NCI-H1436 (cell line): Measurements from ENCODE around the gene PGC.
A peak's percentile ranks its signal among the peaks of the same experiment; 100 is the strongest.

ENCODE experiments used
- DNase-seq: peaks from one replicate; lab custom pipeline; 2025; lab: John Stamatoyannopoulos, UW

Gene PGC

GRCh38 chr6:41747256-41748101, at the start of gene PGC:
Gene PGC (minus strand): TSS chr6:41747397. CDS start chr6:41747334, 63 bp downstream.
- no peak for DNase-seq

- no peak for DNase-seq
These were observed 49.3 kb upstream of the PGC start for GRCh38 chr6:41796474-41796873.

DNA sequence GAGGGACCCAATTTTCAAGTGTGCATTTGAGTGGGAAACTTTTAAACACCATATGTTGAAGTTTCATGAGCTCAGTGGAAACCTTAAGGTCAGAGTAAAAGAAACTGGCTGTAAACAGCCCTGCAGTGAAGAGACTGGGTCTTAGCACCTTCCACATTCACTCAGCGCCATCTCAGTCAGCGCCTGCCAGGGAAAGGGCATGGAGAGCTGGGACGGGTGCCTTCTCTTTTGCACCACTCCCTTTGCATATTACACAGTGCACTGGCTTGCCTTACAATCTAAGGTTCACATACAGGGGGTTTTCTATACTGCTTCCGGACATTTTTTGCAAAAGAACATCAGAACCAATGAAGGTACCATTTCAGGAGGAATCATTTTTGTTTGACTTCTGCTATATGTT, 44.8 kb upstream of the PGC start:
- DNase-seq: no peak

GRCh38 chr6:41791305-41791704, 44.1 kb upstream of the PGC start:
- DNase-seq: no peak

- no peak for DNase-seq
These were observed 42.8 kb upstream of the PGC start for GRCh38 chr6:41790045-41790444.

GRCh38 chr6:41789390-41789724, 42.2 kb upstream of the PGC start:
- DNase-seq: no peak

DNA sequence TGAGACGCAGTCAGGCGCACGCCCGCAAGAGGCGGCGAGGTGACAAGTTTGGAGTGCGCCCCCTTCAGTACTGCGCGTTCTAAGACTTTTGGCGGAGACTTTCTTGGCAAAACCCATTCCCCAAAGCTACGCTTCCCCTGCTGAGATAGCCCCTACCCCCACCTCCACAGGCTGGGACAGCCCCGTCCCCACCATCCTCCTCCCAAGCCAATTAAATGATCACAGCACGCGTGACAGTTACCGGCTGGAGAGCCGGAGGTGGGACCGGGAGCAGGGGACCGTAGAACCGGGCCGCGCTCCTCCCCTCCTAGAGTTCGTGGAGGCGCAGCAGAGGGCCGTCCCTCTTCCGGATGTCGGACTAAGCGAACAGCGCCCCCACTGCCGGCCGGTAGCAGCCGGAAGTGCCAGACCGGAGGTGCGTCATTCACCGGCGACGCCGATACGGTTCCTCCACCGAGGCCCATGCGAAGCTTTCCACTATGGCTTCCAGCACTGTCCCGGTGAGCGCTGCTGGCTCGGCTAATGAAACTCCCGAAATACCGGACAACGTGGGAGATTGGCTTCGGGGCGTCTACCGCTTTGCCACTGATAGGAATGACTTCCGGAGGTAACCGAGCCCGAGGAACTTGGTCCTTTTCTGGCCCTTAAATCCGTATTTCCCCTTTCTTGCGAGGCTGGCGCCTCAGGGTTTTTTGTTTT, 40.2 kb upstream of the PGC start, which contains the start of gene TOMM6:
TOMM6 (plus strand) TSS at position 476 of the 699 bp plus-strand sequence; CDS start at position 480, 4 bp downstream.
- DNase-seq: peak; percentile 91

DNA sequence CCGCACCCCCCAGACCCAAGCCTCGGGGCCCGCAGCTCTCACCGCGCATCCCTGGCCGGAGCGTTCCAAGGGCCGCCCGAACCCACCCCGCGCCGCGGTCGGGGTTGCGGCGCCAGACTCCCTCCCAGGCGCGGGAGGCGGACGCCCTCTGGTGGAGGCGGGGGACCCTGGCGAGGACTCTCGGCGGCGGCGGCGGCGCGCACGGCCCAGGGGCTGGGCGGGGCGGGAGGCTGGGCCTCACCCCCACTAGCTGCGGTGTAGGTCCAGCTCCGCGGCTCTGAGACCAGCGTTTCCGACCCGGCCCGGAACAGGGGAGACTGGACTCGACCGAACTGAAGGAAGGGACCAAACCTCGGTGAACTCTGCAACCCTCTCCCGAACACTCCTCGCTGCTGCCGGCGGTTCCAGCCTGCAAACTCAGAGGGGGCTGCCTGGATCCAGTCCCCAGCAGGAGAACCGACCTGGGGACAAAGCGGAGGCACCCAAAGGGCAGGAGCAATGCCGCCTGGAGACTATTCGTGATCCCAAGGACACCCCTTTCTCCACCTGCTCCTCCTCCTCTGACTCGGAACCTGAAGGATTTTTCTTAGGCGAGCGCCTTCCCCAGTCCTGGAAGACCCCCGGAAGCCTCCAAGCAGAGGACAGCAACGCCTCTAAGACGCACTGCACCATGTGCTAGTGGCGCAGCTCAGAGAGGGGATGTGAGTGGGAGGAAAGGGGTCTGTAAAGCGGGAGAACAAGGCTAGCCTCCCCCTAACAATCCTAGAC, 39.4 kb upstream of the PGC start:
- DNase-seq: peak; percentile 78

DNA sequence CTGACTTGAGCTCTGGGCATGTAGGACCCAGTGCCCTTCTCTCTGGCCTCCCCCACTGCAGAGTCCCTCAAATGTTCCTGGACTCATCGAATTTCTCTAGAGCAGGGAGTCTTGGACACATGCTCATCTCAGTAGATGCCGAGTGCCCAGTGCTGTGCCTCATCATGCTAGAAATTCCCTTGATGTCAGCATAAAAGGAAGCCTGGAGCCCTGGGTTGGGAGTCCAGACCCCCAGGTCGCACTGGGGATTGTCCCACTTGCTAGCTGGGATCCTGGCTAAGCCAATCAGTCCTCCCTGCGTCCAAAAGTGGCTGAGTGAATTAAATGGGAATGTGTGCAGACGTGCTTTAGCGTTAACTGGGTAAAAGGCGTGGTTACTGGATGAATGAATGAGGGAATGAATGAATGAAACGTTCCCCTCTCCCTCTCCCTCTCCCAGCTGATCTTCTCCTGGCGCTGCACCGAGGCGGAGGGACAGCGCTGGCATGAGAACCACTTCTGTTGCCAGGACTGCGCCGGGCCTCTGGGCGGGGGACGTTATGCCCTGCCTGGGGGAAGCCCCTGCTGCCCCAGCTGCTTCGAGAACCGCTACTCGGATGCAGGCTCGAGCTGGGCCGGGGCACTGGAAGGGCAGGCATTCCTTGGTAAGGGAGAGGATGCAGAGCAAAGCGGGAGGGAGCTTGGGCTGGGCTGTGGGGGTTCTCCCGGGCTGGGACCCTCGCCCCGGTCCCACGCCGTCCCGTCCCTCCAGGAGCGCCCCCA, 38.7 kb upstream of the PGC start:
- DNase-seq: no peak

- no peak for DNase-seq
These were observed 38.1 kb upstream of the PGC start for GRCh38 chr6:41785254-41785653.

- DNase-seq: no peak
These were observed 37.5 kb upstream of the PGC start for GRCh38 chr6:41784581-41785171.

DNA sequence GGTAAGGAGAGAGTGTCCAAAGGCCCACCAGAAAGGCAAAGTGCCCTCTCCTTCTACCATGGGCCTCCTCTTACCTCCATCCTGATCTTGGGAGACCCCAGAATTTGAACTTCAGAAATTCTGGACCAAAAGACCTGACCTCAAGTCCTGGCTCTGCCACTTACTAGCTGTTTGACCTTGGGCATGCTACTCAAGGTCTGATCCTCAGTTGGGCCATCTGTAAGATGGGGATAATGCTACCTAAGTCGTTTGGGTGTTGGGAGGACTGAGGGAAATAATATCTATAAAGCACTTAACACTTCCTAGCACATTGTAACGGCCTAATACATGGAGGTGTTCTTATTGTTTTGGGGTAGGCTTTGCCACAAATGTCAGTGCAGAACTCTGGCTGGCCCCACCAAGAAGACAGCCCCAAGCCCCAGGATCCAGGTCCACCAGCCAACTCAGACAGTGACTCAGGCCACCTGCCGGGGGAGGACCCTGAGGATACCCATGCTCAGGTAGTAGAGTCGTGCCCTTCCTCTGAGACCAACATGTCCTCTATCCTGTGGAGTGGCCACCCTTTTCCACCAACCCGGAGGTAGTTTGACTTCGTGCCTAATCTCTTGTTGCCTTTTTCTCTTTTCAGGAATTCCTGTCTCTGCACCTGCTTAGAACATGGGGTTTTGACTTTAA, 36.0 kb upstream of the PGC start:
- no peak for DNase-seq

DNA sequence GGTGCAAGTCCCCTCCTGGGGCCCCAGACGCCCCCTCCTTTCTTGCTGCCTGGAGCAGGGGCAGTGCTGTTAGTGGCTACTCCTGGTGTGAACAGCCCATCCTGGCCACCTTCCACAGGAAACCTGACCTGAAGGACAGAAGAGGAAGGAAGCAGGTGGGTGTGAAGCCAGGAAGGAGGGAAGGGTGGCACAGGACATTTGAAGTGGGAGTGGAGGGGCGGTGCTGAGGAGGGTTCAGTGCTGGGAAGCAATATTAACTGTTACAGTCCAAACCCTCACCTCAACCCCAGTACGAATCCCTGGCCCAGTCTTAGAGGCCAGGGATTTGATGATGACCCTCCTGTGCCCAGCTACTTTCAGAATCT, 34.2 kb upstream of the PGC start:
- no peak for DNase-seq

DNA sequence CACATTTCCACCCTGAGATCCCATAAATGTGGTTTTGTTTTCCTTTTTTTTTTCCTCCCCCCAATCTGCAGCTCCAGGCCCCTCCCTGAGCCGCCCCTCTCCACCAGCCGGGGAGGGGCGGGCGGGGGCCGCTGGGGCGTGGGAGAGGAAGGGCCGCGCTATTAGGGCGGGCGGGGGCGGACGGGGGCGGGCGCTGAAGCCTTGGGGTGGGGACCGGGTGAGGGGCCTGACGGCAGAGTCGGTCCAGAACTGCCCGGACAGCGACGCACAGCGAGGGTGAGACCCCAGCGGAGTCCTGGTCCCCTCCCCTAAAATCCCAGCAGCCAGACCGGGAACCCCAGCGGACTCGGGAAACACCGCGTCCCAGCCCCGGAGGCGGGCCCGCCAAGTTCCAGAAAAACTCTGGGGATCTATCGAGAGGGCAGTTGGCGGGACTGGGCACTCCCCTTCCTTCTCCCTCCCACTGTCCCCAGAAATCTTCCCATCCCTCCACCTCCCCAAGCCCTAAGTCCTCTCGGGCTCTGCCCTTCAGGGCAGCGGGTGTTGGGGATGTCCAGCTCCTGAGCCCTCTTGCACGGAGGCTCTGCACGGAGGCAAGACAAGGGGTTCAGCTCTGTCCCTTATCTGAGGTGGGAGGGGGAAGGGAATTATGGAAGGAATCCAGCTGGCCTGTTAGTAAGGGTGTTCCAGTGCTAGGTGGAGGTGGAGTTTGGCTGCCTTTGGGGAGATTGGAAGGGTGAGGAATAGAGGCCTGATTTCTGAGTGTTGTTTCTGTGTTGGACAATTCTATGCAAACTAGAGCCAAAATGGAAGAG, 33.6 kb upstream of the PGC start, which contains the start of gene PRICKLE4:
PRICKLE4 (plus strand) TSS at position 232 of the 815 bp plus-strand sequence. CDS start 2,692 bp downstream, outside the sequence.
- DNase-seq: no peak

GRCh38 chr6:41779788-41780550, 32.8 kb upstream of the PGC start, which contains the start of gene FRS3:
Gene FRS3 (minus strand): TSS chr6:41779900. CDS start chr6:41776987, 2,913 bp downstream.
- peak; percentile 91 for DNase-seq

- no peak for DNase-seq
These were observed 32.1 kb upstream of the PGC start for GRCh38 chr6:41779336-41779735.

DNA sequence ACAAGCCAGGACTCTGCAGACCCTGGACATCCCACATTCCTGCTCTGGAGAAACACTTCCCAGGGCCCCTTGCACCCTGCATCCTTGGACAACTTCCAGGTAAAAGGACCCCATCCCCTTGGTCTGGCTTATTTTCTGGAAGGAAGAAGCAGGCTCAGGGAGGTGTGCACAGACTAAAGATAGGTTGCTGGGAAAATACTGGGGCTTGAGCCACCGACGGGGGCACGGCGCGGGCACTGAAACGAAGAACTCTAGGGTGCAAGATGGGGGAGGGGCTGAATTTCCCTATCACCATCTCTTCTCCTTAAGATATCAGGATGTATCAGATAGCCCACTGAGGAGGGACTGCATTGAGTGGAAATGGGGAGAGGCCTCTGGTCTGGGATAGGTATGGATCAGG, 31.7 kb upstream of the PGC start:
- DNase-seq: no peak

- no peak for DNase-seq
These were observed 30.5 kb upstream of the PGC start for GRCh38 chr6:41777551-41778285.
